DND-41 (cell line): ENCODE results near the gene POU6F1.
"Not testable (repeated sequence)": the region's sequence is repeated elsewhere in the genome, so short reads cannot be mapped to it uniquely, and the experiment has no call there.

Source experiments
- CTCF ChIP-seq: IDR thresholded peaks from 2 replicates; pipeline ENCODE4 v1.5.1; 2012; ENCODE audit warnings: borderline replicate concordance, low read length, moderate library complexity, mild to moderate bottlenecking; ENCODE audit not compliant: poor library complexity, severe bottlenecking; ENCODE audit errors: extremely low read depth
- EZH2 ChIP-seq: IDR thresholded peaks from 3 replicates; pipeline ENCODE4 v1.6.1; 2012; ENCODE audit warnings: borderline replicate concordance, low read depth, mild to moderate bottlenecking, moderate library complexity, low read length, inconsistent platforms; ENCODE audit not compliant: severe bottlenecking

DNA sequence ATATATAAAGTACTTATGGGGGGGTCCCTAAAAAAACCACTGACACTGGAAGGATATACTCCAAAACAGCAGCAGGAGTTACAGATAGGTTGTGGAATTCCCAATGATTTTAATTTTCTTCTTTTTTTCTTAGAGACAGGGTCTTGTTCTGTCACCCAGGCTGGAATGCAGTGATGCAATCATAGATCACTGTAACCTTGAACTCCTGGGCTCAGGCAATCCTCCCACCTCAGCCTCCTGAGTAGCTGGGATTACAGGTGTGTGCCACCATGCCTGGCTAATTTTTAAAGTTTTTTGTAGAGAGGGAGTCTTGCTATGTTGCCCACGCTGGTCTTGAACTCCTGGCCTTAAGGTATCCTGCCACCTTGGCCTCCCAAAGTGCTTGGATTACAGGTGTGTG lies 41.7 kb upstream of the POU6F1 start:
- TF ChIP-seq CTCF, EZH2: not testable (repeated sequence)
